ENCODE results near the gene PRSS8.
A peak's percentile ranks its signal among the peaks of the same experiment; 100 is the strongest.

The PRSS8 gene

GRCh38 chr16:31129568-31130335, 5.8 kb downstream of the PRSS8 start:
- Histone ChIP-seq H3K27me3 (ENCODE audit: control insufficient read depth in 1 of 2, insufficient read depth in 1 of 2, low read length in 2 of 2) (peaks cover 1 to 7% of the 10 kb centered on the region in 2 experiments), H2BK15ac (ENCODE audit: low read depth, poor library complexity, severe bottlenecking) (no peak overlapping the region), H3K79me1 (replicated peaks; ENCODE audit: low read length, poor library complexity, severe bottlenecking) (no peaks in the 10 kb centered on the region), H3K4me1 (ENCODE audit: control insufficient read depth, insufficient read depth, low read depth, low read length) (peaks cover 2% of the 10 kb centered on the region), H2BK12ac (ENCODE audit: low read length in 2 of 2) (no peak overlapping the region), H2AK5ac (ENCODE audit: low read length, severe bottlenecking) (no peak overlapping the region), H4K91ac (ENCODE audit: low read length) (no peak overlapping the region), H2AFZ (ENCODE audit: low read depth, low read length) (no peak overlapping the region), H3K4me3 (ENCODE audit: insufficient read depth in 1 of 2, low read depth in 1 of 2, low read length in 2 of 2) (no peak overlapping the region), H3K27ac (ENCODE audit: low read length, poor library complexity, severe bottlenecking) (no peak overlapping the region), H3K9me3 (ENCODE audit: control insufficient read depth, low read length) (no peaks in the 10 kb centered on the region), H3K18ac (ENCODE audit: low read depth in 1 of 2, low read length in 2 of 2) (no peak overlapping the region), H2BK120ac (ENCODE audit: low read depth, low read length) (no peak overlapping the region), H3K36me3 (ENCODE audit: control insufficient read depth in 1 of 2, insufficient read depth in 2 of 2, low read depth in 1 of 2, low read length in 2 of 2) (peaks cover 41 to 62% of the 10 kb centered on the region in 2 experiments), H2BK5ac (ENCODE audit: low read depth, low read length, poor library complexity, severe bottlenecking) (no peak overlapping the region), H3K4ac (ENCODE audit: low read depth in 1 of 2, low read length in 2 of 2) (no peak overlapping the region), H4K8ac (ENCODE audit: low read length) (no peak overlapping the region), H3K4me2 (ENCODE audit: low read length, poor library complexity, severe bottlenecking) (no peak overlapping the region), H3K14ac (ENCODE audit: low read length in 2 of 2) (no peak overlapping the region), H3K9ac (ENCODE audit: low read length) (peak overlapping the region; percentile 3), H3K23ac (ENCODE audit: low read length in 2 of 2) (no peak overlapping the region)
- DNase-seq: no peak
- 89% methylated on average over 29 of the region's 29 CpGs for whole genome bisulfite sequencing

- Histone ChIP-seq H2BK5ac (ENCODE audit: low read depth, low read length, poor library complexity, severe bottlenecking) (no peak overlapping the region), H2BK12ac (ENCODE audit: low read length in 2 of 2) (no peak overlapping the region), H3K4me1 (ENCODE audit: control insufficient read depth, insufficient read depth, low read depth, low read length) (no peaks in the 10 kb centered on the region), H3K18ac (ENCODE audit: low read depth in 1 of 2, low read length in 2 of 2) (no peak overlapping the region), H3K4me2 (ENCODE audit: low read length, poor library complexity, severe bottlenecking) (no peak overlapping the region), H3K79me1 (replicated peaks; ENCODE audit: low read length, poor library complexity, severe bottlenecking) (no peaks in the 10 kb centered on the region), H3K9me3 (ENCODE audit: control insufficient read depth, low read length) (no peaks in the 10 kb centered on the region), H2AFZ (ENCODE audit: low read depth, low read length) (no peak overlapping the region), H2BK15ac (ENCODE audit: low read depth, poor library complexity, severe bottlenecking) (no peak overlapping the region), H3K14ac (ENCODE audit: low read length in 2 of 2) (no peak overlapping the region), H3K9ac (ENCODE audit: low read length) (peak overlapping the region; percentile 3), H3K4ac (ENCODE audit: low read depth in 1 of 2, low read length in 2 of 2) (no peak overlapping the region), H3K23ac (ENCODE audit: low read length in 2 of 2) (no peak overlapping the region), H3K4me3 (ENCODE audit: insufficient read depth in 1 of 2, low read depth in 1 of 2, low read length in 2 of 2) (no peak overlapping the region), H4K91ac (ENCODE audit: low read length) (no peak overlapping the region), H2AK5ac (ENCODE audit: low read length, severe bottlenecking) (no peak overlapping the region), H2BK120ac (ENCODE audit: low read depth, low read length) (no peak overlapping the region), H3K27me3 (ENCODE audit: control insufficient read depth in 1 of 2, insufficient read depth in 1 of 2, low read length in 2 of 2) (no peaks in the 10 kb centered on the region), H4K8ac (ENCODE audit: low read length) (no peak overlapping the region), H3K36me3 (ENCODE audit: control insufficient read depth in 1 of 2, insufficient read depth in 2 of 2, low read depth in 1 of 2, low read length in 2 of 2) (peaks cover 46 to 66% of the 10 kb centered on the region in 2 experiments), H3K27ac (ENCODE audit: low read length, poor library complexity, severe bottlenecking) (no peak overlapping the region)
- WGBS: 93% methylated on average over 14 of the region's 14 CpGs
- DNase-seq: no peak
These were observed 6.6 kb downstream of the PRSS8 start for GRCh38 chr16:31128711-31129567.

- H3K27ac ChIP-seq (ENCODE audit: low read length, poor library complexity, severe bottlenecking): no peak overlapping the region
- H2BK15ac ChIP-seq (ENCODE audit: low read depth, poor library complexity, severe bottlenecking): no peak overlapping the region
- H3K4me2 ChIP-seq (ENCODE audit: low read length, poor library complexity, severe bottlenecking): no peak overlapping the region
- no peak overlapping the region for H2BK5ac ChIP-seq (ENCODE audit: low read depth, low read length, poor library complexity, severe bottlenecking)
- H3K9ac ChIP-seq (ENCODE audit: low read length): no peak overlapping the region
- H3K23ac ChIP-seq (ENCODE audit: low read length in 2 of 2): no peak overlapping the region
- H3K9me3 ChIP-seq (ENCODE audit: control insufficient read depth, low read length): no peaks in the 10 kb centered on the region
- H2AK5ac ChIP-seq (ENCODE audit: low read length, severe bottlenecking): no peak overlapping the region
- H3K79me1 ChIP-seq (replicated peaks; ENCODE audit: low read length, poor library complexity, severe bottlenecking): no peaks in the 10 kb centered on the region
- no peak overlapping the region for H3K14ac ChIP-seq (ENCODE audit: low read length in 2 of 2)
- H2BK12ac ChIP-seq (ENCODE audit: low read length in 2 of 2): no peak overlapping the region
- H4K8ac ChIP-seq (ENCODE audit: low read length): no peak overlapping the region
- 95% methylated on average over 12 of the region's 13 CpGs for whole genome bisulfite sequencing
- H2BK120ac ChIP-seq (ENCODE audit: low read depth, low read length): no peak overlapping the region
- no peak overlapping the region for H3K4ac ChIP-seq (ENCODE audit: low read depth in 1 of 2, low read length in 2 of 2)
- no peak overlapping the region for H3K18ac ChIP-seq (ENCODE audit: low read depth in 1 of 2, low read length in 2 of 2)
- H3K4me3 ChIP-seq (ENCODE audit: insufficient read depth in 1 of 2, low read depth in 1 of 2, low read length in 2 of 2): no peak overlapping the region
- H3K4me1 ChIP-seq (ENCODE audit: control insufficient read depth, insufficient read depth, low read depth, low read length): no peaks in the 10 kb centered on the region
- no peaks in the 10 kb centered on the region for H3K27me3 ChIP-seq (ENCODE audit: control insufficient read depth in 1 of 2, insufficient read depth in 1 of 2, low read length in 2 of 2)
- peaks cover 53% of the 10 kb centered on the region in 2 experiments for H3K36me3 ChIP-seq (ENCODE audit: control insufficient read depth in 1 of 2, insufficient read depth in 2 of 2, low read depth in 1 of 2, low read length in 2 of 2)
- H2AFZ ChIP-seq (ENCODE audit: low read depth, low read length): no peak overlapping the region
- no peak for DNase-seq
- H4K91ac ChIP-seq (ENCODE audit: low read length): no peak overlapping the region
These were observed 8.3 kb downstream of the PRSS8 start for GRCh38 chr16:31127182-31127581.

GRCh38 chr16:31125844-31126243, 9.7 kb downstream of the PRSS8 start:
- Histone ChIP-seq H3K27ac (ENCODE audit: low read length, poor library complexity, severe bottlenecking) (no peak overlapping the region), H4K8ac (ENCODE audit: low read length) (no peak overlapping the region), H4K91ac (ENCODE audit: low read length) (no peak overlapping the region), H3K4ac (ENCODE audit: low read depth in 1 of 2, low read length in 2 of 2) (no peak overlapping the region), H3K27me3 (ENCODE audit: control insufficient read depth in 1 of 2, insufficient read depth in 1 of 2, low read length in 2 of 2) (no peaks in the 10 kb centered on the region), H2BK120ac (ENCODE audit: low read depth, low read length) (no peak overlapping the region), H3K23ac (ENCODE audit: low read length in 2 of 2) (no peak overlapping the region), H2BK15ac (ENCODE audit: low read depth, poor library complexity, severe bottlenecking) (no peak overlapping the region), H2AFZ (ENCODE audit: low read depth, low read length) (no peak overlapping the region), H3K14ac (ENCODE audit: low read length in 2 of 2) (no peak overlapping the region), H2BK12ac (ENCODE audit: low read length in 2 of 2) (no peak overlapping the region), H3K4me3 (ENCODE audit: insufficient read depth in 1 of 2, low read depth in 1 of 2, low read length in 2 of 2) (no peak overlapping the region), H2BK5ac (ENCODE audit: low read depth, low read length, poor library complexity, severe bottlenecking) (no peak overlapping the region), H3K4me1 (ENCODE audit: control insufficient read depth, insufficient read depth, low read depth, low read length) (no peaks in the 10 kb centered on the region), H3K36me3 (ENCODE audit: control insufficient read depth in 1 of 2, insufficient read depth in 2 of 2, low read depth in 1 of 2, low read length in 2 of 2) (peaks cover 43 to 60% of the 10 kb centered on the region in 2 experiments), H3K18ac (ENCODE audit: low read depth in 1 of 2, low read length in 2 of 2) (no peak overlapping the region), H3K4me2 (ENCODE audit: low read length, poor library complexity, severe bottlenecking) (no peak overlapping the region), H3K79me1 (replicated peaks; ENCODE audit: low read length, poor library complexity, severe bottlenecking) (no peaks in the 10 kb centered on the region), H3K9ac (ENCODE audit: low read length) (no peak overlapping the region), H2AK5ac (ENCODE audit: low read length, severe bottlenecking) (no peak overlapping the region), H3K9me3 (ENCODE audit: control insufficient read depth, low read length) (no peaks in the 10 kb centered on the region)
- no peak for DNase-seq
- 97% methylated on average over 3 of the region's 3 CpGs for WGBS
